ENCODE results near the gene STXBP6.

The STXBP6 gene

DNA sequence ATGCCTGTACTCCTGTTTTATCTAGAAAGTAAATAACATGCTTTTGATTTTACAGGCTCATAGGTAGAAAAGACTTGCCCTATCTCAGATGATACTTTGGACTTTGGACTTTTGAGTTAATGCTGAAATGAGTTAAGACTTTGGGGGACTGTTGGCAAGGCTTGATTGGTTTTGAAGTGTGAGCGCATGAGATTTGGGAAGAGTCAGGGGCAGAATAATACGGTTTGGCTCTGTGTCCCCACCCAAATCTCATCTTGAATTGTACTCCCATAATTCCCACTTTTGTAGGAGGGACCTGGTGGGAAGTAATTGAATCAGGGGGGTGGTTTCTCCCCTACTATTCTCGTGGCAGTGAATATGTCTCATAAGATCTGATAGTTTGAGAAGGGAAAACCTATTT is 259.8 kb downstream of the STXBP6 start:
- H3K4me3 ChIP-seq, result no peak overlapping the region
- H3K27ac ChIP-seq, result no peak overlapping the region
- TF ChIP-seq, protein P1, sequence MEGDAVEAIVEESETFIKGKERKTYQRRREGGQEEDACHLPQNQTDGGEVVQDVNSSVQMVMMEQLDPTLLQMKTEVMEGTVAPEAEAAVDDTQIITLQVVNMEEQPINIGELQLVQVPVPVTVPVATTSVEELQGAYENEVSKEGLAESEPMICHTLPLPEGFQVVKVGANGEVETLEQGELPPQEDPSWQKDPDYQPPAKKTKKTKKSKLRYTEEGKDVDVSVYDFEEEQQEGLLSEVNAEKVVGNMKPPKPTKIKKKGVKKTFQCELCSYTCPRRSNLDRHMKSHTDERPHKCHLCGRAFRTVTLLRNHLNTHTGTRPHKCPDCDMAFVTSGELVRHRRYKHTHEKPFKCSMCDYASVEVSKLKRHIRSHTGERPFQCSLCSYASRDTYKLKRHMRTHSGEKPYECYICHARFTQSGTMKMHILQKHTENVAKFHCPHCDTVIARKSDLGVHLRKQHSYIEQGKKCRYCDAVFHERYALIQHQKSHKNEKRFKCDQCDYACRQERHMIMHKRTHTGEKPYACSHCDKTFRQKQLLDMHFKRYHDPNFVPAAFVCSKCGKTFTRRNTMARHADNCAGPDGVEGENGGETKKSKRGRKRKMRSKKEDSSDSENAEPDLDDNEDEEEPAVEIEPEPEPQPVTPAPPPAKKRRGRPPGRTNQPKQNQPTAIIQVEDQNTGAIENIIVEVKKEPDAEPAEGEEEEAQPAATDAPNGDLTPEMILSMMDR (IDR thresholded peaks at IDR 0.05), result no peak
- no peak for DNase-seq (ENCODE audit: low spot score)

DNA sequence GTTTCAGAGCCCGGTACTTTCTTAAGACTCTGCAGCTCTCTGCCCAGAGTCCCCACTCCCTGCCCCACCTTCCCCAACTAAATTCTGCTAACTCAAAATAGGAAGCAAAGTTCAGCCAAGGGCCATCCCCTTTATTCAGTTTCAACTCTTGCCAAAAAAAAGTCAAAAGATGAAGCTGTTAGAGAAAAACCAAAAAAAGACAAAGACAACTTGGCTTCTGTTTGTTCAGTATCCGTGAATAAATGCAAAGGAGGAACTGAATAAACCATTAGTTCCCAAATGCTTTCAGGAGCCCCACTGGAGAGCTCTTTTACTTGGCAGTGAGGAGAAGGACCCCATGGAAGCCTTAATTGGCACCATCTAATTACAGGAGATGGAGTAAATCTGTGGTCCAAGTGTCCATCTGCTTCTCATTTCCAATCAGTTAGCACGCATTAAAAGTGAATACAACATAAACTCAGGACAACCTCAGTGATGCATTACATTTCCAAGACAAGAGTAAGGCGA is 260.5 kb downstream of the STXBP6 start:
- DNase-seq (ENCODE audit: low spot score), result no peak
- H3K27ac ChIP-seq, result no peak overlapping the region
- H3K4me3 ChIP-seq, result no peak overlapping the region
- TF ChIP-seq, protein P1 (IDR thresholded peaks at IDR 0.05), result no peak

DNA sequence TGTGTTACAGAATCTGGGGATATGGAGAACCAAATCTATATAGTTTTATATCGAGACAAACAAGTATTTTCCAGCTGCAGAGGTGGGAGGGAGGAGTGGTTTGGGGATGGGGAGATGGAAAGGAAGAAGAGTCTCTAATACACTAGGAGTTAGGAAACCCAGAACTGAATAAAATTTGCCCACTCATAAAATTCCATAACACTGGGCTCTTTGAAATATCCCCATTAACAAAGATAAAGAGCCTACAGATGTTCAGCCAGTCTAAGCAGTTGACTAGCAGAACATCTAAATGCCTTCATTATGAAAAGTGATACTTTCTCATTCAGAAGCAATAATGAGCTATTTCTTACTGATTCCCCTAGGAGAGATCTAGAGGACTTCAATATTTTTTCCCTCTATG is 264.2 kb downstream of the STXBP6 start:
- no peak for DNase-seq (ENCODE audit: low spot score)
- no peak overlapping the region for H3K27ac ChIP-seq
- no peak overlapping the region for H3K4me3 ChIP-seq
- TF ChIP-seq, protein P1 (IDR thresholded peaks at IDR 0.05), result no peak

DNA sequence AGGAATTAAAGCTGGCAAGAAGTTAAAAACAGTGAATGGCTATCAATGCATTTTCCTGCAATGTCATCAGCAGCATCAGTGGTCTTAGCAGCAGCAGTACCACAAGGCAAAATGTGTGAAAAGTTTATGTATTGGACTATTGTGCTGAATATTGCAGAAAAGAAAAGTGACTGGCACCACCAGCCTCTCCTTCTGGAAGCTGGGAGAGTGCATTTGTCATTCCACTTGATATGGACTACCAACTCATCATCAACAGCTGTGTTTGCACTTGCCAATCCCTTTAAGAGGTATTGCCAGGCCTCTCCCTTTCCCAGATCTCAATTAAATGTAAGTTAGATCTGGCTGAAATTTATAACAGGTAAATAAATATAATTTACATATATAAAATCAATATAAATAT is 265.0 kb downstream of the STXBP6 start:
- Histone ChIP-seq H3K27ac (no peak overlapping the region), H3K4me3 (no peak overlapping the region)
- TF ChIP-seq, protein P1 (IDR thresholded peaks at IDR 0.05), result no peak
- no peak for DNase-seq (ENCODE audit: low spot score)

DNA sequence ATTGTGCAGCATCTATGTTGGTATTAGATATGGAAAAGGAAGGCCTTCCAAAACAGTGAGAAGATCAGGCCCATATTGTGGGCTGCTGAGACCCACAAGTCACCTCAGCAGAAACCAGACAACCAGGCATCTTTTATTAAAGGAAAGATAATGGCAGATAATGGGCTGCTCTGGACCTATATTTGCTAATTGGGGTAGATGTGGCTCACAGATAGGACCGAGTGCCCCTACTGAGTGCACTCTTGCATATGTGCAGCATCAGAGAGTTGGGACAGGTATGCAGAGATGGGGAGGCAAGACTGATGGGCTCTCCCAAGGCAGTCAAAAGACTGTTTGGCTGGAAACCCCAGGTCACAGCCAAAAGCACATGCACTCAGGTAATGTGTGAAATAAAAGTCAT is 266.2 kb downstream of the STXBP6 start:
- no peak overlapping the region for H3K4me3 ChIP-seq
- DNase-seq (ENCODE audit: low spot score), result no peak
- TF ChIP-seq, protein P1 (IDR thresholded peaks at IDR 0.05), result no peak
- no peak overlapping the region for H3K27ac ChIP-seq

DNA sequence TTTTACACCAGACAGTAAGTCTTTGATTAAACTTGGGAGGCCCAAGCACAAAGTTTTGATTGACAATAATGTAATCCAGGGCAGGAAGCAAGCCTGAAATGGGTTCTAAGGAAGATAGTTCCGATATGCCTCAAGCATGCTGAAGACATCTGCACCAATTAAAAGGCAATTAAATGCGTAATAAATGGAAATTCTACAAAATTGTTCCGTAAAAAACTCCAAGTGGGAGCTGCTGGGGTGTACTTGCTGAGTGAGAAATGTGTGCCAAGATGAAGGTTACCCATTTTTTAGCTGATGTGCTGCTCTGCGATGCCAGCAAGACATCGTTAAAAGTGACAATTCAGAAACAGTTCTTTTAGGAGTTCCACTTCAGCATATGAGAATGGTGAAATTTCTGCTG is 269.7 kb downstream of the STXBP6 start:
- Histone ChIP-seq H3K4me3 (no peak overlapping the region), H3K27ac (no peak overlapping the region)
- no peak for DNase-seq (ENCODE audit: low spot score)
- TF ChIP-seq, protein P1 (IDR thresholded peaks at IDR 0.05), result no peak

DNA sequence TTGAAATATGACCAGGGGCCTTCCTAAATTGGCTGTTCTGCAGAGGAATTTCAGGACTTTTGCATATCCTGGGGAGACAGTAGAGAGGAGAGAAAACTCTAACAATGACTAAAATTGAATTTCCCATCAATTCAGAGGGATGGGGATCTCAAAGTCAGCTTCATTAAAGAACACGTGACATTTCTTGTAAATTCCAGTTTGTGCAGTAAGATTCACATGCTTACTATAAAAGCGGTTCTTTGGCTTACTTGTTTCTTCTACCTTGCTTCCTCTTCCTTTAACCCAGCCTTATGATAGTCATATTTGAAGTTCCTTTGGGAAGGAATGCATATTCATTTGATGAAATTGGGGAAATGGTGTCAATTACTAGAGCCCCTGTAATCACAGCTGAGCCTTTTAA is 272.3 kb downstream of the STXBP6 start:
- TF ChIP-seq, protein P1 (IDR thresholded peaks at IDR 0.05), result no peak
- H3K27ac ChIP-seq, result no peak overlapping the region
- no peak overlapping the region for H3K4me3 ChIP-seq
- no peak for DNase-seq (ENCODE audit: low spot score)

Measured in coronary artery (tissue), 2 donors.